ENCODE data around the gene ARRDC5. TPM values are rescaled to one million over a fixed set of nuclear protein-coding genes. Genes with fewer than 3 reads are reported as not detected.
"Not testable (repeated sequence)": the region's sequence is repeated elsewhere in the genome, so short reads cannot be mapped to it uniquely, and the experiment has no call there.

Gene ARRDC5
- total RNA-seq, 1 donor from 2014 or later = not detected

DNA sequence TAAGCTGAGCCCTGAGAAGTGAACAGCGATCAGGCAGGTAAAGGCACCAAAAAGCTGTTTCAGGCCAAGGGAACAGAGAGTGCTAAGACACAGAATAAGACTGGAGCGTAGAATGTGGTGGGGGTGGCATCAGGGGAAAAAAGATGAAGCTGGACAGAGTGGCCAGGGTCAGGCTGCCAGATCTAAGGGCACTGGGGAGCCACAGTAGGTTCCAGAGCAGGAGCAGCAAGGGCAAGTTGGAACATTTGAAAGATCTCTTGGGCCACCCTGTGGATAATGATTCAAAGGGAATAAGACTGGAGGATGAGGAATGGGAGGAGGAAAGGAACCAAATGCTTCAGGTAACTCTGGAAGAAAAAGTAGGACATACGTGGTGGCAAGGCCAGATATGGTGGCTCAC, 28.8 kb downstream of the ARRDC5 start:
- DNase-seq (ENCODE audit: low spot score in 2 of 2) (no peak), FAIRE-seq (no peak)

DNA sequence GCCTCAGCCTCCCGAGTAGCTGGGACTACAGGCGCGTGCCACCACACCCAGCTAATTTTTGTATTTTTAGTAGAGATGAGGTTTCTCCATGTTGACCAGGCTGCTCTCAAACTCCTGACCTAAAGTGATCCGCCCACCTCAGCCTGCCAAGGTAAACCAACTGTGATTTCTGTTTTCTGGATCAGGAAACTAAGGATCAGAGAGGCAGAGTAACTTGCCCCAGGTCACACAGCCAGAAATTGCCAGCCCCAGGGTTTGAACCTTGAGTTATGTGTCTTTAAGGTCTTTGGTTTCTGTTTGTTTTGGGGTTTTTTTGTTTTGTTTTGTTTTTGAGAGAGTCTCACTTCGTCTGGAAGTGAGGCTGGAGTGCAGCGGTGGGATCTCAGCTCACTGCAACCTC, 31.0 kb downstream of the ARRDC5 start:
- FAIRE-seq (no peak), DNase-seq (ENCODE audit: low spot score in 2 of 2) (no peak)

GRCh38 chr19:4870025-4870700, 32.5 kb downstream of the ARRDC5 start:
- DNase-seq (ENCODE audit: low spot score in 2 of 2) = no peak
- no peak for FAIRE-seq

GRCh38 chr19:4868286-4868834, 34.3 kb downstream of the ARRDC5 start:
- no peak for FAIRE-seq
- no peak for DNase-seq (ENCODE audit: low spot score in 2 of 2)

DNA sequence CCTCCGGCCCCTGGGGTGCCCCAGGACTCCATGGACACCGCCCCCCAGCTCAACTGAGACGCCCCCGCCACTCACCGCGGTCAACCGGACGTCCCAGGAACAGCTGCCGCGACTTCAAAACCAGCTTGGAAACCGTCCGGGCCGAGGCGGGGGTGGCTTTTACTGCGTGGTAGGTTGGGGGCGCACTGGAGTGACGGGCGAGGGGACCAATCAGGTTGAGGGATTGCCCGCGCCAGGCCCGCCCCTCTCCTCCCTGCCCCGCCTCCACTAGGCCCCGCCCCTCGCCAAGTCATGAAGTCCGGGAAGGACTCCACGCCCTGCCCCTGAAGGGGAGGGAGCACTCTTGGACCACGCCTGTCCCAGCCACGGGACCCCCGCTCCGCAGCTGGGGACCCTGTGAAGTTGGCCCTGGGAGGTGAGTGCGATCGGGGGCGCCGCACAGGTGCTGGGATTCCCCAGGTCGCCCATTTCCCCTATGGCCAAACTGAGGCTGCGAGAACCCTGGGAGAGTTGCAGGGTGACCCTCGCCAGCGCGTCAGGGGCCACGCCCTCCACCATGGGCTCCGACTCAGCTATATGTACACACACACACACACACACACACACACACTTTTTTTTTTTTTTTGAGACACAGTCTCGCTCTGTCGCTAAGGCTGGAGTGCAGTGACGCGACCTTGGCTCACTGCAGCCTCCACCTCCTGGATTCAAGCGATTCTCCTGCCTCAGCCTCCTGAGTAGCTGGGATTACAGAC, 35.0 kb downstream of the ARRDC5 start, which contains the start of gene PLIN3:
PLIN3 (minus strand) TSS at position 134 of the 752 bp plus-strand sequence. CDS start 6,273 bp downstream, outside the sequence.
- no peak for FAIRE-seq
- DNase-seq (ENCODE audit: low spot score in 2 of 2) = peak; percentile 92 to 100

DNA sequence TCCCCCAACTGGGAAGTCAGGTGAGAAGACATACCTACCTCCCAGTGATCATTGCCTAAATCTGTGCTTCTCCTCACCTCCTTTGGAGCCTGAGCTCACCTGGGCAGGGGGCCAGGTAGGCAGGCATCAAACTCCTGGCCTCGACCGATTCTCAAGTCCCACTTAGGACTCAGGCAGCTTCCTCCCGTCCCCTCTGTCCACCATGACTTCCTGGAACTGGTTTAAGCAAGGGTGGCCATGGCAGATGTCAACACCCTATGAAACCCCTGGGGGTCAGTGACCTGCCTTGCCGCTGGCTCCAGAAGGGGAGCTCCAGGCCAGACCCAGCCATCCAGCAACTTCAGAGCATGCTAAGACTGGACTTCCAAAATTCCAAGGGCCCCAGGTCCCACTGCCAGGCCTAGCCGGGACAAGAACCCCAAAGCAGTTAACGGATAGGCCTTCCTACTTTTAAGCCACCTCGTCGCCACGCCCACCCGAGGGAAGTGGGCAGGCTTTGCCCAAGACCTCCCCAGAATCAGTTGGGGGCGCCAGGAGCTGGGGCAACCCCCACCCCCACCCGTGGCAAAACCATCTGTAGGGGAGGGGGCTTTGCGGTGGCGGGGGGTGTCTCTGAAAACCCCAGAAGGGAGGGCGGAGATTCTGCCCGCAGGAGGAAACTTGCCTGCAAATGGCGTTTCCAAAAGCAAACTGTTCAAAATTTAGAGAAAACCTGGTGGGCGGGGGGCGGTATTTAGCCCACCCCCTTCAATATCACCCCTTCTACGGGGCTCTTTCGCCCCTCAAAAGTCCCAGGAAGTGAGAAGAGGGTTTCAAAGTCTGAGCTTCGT, 35.9 kb downstream of the ARRDC5 start:
- FAIRE-seq = no peak
- DNase-seq (ENCODE audit: low spot score in 2 of 2) = no peak

GRCh38 chr19:4861147-4861546, 41.5 kb downstream of the ARRDC5 start:
- DNase-seq (ENCODE audit: low spot score in 2 of 2) (no peak), FAIRE-seq (no peak)

DNA sequence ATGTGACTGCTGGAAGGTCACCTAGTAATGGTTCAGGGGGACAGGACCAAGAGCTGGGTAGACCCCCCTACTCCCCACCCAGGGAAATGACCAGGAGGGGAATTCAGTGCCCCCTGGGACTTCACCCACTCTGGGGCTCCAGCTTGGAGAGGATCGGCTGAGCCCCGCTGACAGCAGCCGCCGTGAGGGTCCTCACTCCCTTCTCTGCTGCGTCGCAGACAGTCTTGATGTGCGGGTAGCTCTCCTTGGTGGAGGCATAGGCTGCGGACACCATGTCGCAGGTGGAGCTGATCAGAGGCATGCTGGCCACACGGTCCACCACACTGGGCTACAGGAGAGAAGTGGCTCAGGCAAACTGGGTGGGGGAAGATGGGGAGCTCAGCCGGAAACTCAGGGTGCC, 43.0 kb downstream of the ARRDC5 start:
- DNase-seq (ENCODE audit: low spot score in 2 of 2) (no peak), FAIRE-seq (no peak)

DNA sequence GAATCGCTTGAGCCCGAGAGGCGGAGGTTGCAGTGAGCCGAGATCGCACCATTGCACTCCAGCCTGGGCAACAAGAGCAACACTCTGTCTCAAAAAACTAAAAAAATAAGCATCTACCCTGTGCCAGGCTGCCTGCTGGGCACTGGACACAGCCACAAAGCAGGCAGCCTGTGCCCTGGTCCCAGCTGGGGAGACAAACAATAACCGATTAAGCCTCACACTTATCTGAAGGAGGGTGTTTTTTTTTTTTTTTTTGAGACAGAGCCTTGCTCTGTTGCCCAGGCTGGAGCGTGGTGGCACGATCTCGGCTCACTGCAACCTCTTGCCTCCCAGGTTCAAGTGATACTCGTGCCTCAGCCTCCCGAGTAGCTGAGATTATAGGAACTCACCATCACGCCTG, 46.2 kb downstream of the ARRDC5 start:
- FAIRE-seq = not testable (repeated sequence)
- DNase-seq (ENCODE audit: low spot score in 2 of 2) = peak in 1 of 2 donors; percentile 46

DNA sequence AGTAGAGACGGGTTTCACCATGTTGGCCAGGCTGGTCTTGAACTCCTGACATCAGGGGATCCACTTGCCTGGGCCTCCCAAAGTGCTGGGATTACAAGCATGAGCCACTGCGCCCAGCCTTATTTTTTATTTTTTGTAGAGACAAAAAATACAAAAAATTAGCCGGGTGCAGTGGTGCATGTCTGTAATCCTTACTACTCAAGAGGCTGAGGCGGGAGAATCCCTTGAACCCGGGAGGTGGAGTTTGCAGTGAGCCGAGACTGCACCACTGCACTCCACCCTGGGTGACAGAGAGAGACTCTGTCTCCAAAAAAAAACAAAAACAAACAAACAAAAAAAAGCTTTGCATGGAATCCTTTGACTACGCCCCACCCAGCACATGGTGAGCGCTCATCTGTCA, 49.2 kb downstream of the ARRDC5 start:
- FAIRE-seq; DNase-seq (ENCODE audit: low spot score in 2 of 2): not testable (repeated sequence)

- no peak for FAIRE-seq
- DNase-seq (ENCODE audit: low spot score in 2 of 2) = no peak
Observed at GRCh38 chr19:4852484-4852883, 50.2 kb downstream of the ARRDC5 start.

DNA sequence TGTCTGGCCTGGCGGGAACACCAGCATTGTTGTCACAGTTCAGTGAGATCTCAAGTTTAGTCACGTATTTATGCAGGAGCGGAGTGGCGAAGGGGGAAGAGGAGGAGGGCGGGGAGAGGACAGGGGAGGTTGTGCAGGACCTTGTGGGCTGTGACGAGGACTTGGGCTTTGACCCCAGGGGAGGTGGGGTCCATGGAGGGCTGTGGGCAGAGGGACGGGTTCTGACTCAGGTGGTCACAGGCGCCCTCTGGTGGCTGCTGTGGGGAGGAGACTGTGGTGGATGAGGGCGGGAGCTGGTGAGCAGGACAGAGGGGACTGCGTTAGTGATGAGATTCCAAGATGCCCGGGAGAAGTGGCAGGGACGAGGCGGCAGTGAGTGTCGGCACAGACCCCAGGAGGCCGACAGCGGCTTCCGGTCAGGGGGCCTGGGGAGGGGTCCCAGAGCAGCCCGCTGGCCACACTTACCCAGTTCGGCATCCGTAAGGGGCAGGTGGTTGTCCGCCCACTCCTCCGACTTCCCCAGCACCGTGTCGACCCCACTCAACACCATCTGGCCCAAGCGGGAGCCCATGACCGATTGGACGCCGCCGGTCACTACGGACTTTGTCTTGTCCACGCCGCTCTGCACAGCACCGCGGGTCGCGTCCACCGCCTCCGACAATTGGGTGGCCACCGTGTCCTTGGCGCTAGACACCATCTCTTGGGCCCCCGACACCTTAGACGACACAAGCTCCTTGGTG, 51.0 kb downstream of the ARRDC5 start:
- DNase-seq (ENCODE audit: low spot score in 2 of 2) (peak in 1 of 2 donors; percentile 72), FAIRE-seq (no peak)

- DNase-seq (ENCODE audit: low spot score in 2 of 2) (no peak), FAIRE-seq (no peak)
Observed at GRCh38 chr19:4849019-4849418, 53.7 kb downstream of the ARRDC5 start.

DNA sequence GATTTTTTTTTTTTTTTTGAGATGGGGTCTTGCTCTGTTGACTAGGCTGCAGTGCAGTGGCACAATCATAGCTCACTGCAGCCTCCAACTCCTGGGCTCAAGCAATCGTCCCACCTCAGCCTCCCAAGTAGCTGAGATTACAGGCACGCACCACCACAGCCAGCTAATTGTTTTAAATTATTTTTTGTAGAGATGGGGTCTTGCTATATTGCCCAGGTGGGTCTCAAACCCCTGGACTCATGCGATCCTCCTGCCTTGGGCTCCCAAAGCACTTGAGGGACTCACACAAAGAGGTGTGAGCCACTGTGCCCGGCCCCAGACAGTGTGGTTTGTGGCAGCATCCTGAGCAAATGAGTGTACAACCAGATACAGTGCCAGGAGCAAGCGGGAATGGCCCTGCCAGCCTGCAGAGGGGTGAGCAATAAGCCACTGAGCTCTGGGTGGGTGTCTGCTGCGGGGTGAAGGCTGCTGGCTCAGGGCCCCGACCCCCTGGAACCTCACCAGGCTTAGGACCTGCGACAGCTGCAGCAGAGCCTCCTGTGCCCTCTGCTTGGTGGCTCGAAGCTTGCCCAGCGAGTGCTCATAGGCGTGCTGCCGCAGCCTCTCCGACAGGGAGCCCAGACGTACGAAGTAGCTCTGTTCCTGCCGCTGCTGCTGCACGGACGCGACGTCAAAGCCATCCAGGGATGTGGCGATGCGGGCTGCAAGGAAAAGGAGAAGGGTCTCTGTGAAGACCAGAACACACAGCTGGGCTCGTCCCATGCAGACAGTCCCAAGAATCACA, 55.3 kb downstream of the ARRDC5 start:
- FAIRE-seq (no peak), DNase-seq (ENCODE audit: low spot score in 2 of 2) (no peak)

DNA sequence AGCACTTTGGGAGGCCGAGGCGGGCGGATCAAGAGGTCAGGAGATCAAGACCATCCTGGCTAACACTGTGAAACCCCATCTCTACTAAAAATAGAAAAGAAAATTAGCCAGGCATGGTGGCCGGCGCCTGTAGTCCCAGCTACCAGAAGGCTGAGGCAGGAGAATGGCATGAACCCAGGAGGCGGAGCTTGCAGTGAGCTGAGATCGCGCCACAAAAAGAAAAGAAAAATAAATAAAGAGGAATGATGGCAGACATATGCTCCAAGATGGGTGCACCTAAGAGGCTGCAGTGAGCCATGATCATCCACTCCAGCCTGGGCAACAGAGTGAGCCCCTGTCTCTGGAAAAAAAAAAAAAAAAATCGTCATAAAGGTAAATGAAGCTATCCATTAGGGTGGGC, 56.7 kb downstream of the ARRDC5 start:
- not testable (repeated sequence) for DNase-seq (ENCODE audit: low spot score in 2 of 2); FAIRE-seq

GRCh38 chr19:4844348-4845179, 58.1 kb downstream of the ARRDC5 start:
- DNase-seq (ENCODE audit: low spot score in 2 of 2) (no peak), FAIRE-seq (no peak)

GRCh38 chr19:4843647-4843965, 59.1 kb downstream of the ARRDC5 start:
- FAIRE-seq (no peak), DNase-seq (ENCODE audit: low spot score in 2 of 2) (no peak)

All from frontal cortex (tissue), 4 donors.